Ovary (tissue), 3 donors: ENCODE data around the gene LARGE1.
"Not testable (repeated sequence)": the region's sequence is repeated elsewhere in the genome, so short reads cannot be mapped to it uniquely, and the experiment has no call there.

Experiments used
- EP300 ChIP-seq: sonication (generic); formaldehyde crosslinking; IDR thresholded peaks from one replicate; pipeline ENCODE4 v1.6.1; 2017; ENCODE audit warnings: antibody characterized with exemption
- POLR2A ChIP-seq: fragments of 450-650 bp; IDR thresholded peaks from one replicate; pipeline ENCODE4 v1.6.1; 2017; ENCODE audit warnings: antibody characterized with exemption, mild to moderate bottlenecking, moderate library complexity
- TF ChIP-seq, protein P1 (sequence below), 3 donors: fragments of 450-650 bp in 2 of 3; fragments of 200-600 bp in 1 of 3; IDR thresholded peaks; one replicate each; pipeline versions ENCODE4 v1.5.1 to v1.8.0; 2016 to 2022; ENCODE audit warnings: antibody characterized with exemption in 3 of 3, mild to moderate bottlenecking in 1 of 3
- donor health status: DM: no; HTN: no; CAD: no.

DNA sequence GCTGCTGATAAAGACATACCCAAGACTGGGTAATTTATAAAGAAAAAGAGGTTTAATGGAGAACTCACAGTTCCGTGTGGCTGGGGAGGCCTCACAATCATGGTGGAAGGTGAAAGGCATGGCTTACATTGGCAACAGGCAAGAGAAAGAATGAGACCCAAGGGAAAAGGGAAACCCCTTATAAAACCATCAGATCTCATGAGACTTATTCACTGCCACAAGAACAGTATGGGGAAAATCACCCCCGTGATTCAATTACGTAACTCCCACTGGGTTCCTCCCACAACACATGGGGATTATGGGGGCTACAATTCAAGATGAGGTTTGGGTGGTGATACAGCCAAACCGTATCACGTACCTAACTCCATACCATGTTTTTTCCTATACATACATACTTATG is 557.0 kb downstream of the LARGE1 start:
- not testable (repeated sequence) for TF ChIP-seq POLR2A, EP300
- TF ChIP-seq, protein P1, sequence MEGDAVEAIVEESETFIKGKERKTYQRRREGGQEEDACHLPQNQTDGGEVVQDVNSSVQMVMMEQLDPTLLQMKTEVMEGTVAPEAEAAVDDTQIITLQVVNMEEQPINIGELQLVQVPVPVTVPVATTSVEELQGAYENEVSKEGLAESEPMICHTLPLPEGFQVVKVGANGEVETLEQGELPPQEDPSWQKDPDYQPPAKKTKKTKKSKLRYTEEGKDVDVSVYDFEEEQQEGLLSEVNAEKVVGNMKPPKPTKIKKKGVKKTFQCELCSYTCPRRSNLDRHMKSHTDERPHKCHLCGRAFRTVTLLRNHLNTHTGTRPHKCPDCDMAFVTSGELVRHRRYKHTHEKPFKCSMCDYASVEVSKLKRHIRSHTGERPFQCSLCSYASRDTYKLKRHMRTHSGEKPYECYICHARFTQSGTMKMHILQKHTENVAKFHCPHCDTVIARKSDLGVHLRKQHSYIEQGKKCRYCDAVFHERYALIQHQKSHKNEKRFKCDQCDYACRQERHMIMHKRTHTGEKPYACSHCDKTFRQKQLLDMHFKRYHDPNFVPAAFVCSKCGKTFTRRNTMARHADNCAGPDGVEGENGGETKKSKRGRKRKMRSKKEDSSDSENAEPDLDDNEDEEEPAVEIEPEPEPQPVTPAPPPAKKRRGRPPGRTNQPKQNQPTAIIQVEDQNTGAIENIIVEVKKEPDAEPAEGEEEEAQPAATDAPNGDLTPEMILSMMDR (IDR thresholded peaks at IDR 0.05), result not testable (repeated sequence)
